ENCODE data around the gene DEPP1. TPM values are rescaled to one million over a fixed set of nuclear protein-coding genes. Genes with fewer than 3 reads are reported as not detected.

Gene DEPP1
- total and polyA plus RNA-seq, 2 of the 13 experiments (the other 11 are each of a cell fraction or from before 2014, with no cell fraction given): 14.8 to 270 TPM

- TF ChIP-seq, protein P1, sequence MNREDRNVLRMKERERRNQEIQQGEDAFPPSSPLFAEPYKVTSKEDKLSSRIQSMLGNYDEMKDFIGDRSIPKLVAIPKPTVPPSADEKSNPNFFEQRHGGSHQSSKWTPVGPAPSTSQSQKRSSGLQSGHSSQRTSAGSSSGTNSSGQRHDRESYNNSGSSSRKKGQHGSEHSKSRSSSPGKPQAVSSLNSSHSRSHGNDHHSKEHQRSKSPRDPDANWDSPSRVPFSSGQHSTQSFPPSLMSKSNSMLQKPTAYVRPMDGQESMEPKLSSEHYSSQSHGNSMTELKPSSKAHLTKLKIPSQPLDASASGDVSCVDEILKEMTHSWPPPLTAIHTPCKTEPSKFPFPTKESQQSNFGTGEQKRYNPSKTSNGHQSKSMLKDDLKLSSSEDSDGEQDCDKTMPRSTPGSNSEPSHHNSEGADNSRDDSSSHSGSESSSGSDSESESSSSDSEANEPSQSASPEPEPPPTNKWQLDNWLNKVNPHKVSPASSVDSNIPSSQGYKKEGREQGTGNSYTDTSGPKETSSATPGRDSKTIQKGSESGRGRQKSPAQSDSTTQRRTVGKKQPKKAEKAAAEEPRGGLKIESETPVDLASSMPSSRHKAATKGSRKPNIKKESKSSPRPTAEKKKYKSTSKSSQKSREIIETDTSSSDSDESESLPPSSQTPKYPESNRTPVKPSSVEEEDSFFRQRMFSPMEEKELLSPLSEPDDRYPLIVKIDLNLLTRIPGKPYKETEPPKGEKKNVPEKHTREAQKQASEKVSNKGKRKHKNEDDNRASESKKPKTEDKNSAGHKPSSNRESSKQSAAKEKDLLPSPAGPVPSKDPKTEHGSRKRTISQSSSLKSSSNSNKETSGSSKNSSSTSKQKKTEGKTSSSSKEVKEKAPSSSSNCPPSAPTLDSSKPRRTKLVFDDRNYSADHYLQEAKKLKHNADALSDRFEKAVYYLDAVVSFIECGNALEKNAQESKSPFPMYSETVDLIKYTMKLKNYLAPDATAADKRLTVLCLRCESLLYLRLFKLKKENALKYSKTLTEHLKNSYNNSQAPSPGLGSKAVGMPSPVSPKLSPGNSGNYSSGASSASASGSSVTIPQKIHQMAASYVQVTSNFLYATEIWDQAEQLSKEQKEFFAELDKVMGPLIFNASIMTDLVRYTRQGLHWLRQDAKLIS (CRISPR knock-in tag; IDR thresholded peaks at IDR 0.05): 0 out of 2 replicates have a peak, but pooled peaks have one; percentile 45
- TF ChIP-seq, protein P2, sequence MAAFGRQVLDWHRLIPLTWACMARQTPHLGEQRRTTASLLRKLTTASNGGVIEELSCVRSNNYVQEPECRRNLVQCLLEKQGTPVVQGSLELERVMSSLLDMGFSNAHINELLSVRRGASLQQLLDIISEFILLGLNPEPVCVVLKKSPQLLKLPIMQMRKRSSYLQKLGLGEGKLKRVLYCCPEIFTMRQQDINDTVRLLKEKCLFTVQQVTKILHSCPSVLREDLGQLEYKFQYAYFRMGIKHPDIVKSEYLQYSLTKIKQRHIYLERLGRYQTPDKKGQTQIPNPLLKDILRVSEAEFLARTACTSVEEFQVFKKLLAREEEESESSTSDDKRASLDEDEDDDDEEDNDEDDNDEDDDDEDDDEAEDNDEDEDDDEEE (CRISPR knock-in tag; IDR thresholded peaks at IDR 0.05): peak; percentile 96; the same call in 1 of the 2 replicates
- TF ChIP-seq ZBTB38 (CRISPR knock-in tag; IDR thresholded peaks at IDR 0.05) (peak; percentile 88), ZNF431 (CRISPR knock-in tag; IDR thresholded peaks at IDR 0.05; ENCODE audit: borderline replicate concordance, low read depth) (no peak), ZFP91 (CRISPR knock-in tag; IDR thresholded peaks at IDR 0.05; ENCODE audit: borderline replicate concordance) (peak; percentile 68), ELF4 (CRISPR knock-in tag; IDR thresholded peaks at IDR 0.05; ENCODE audit: borderline replicate concordance) (peak; percentile 65; the same call in 1 of the 2 replicates), MAF1 (CRISPR knock-in tag; IDR thresholded peaks at IDR 0.05; ENCODE audit: borderline replicate concordance) (no peak), ZNF720 (CRISPR knock-in tag; IDR thresholded peaks at IDR 0.05) (no peak), CAMTA2 (CRISPR knock-in tag; IDR thresholded peaks at IDR 0.05; ENCODE audit: borderline replicate concordance) (no peak), POLR2AphosphoS5 (IDR thresholded peaks at IDR 0.05; ENCODE audit: low read depth, low read length) (no peak), NFYC (CRISPR knock-in tag; IDR thresholded peaks at IDR 0.05) (peak; percentile 41; the same call in 1 of the 2 replicates), ZSCAN25 (CRISPR knock-in tag; IDR thresholded peaks at IDR 0.05) (peak; percentile 61; the same call in 1 of the 2 replicates), NPAS2 (CRISPR knock-in tag; IDR thresholded peaks at IDR 0.05; ENCODE audit: borderline replicate concordance) (no peak), RARG (CRISPR knock-in tag; IDR thresholded peaks at IDR 0.05; ENCODE audit: low read depth) (no peak), ZC3H4 (CRISPR knock-in tag; IDR thresholded peaks at IDR 0.05; ENCODE audit: borderline replicate concordance) (no peak), FOXC1 (CRISPR knock-in tag; IDR thresholded peaks at IDR 0.05; ENCODE audit: borderline replicate concordance) (peak; percentile 77; the same call in 1 of the 2 replicates), PBX2 (CRISPR knock-in tag; IDR thresholded peaks at IDR 0.05) (no peak), ZNF468 (CRISPR knock-in tag; IDR thresholded peaks at IDR 0.05) (no peak), GATAD2A (CRISPR knock-in tag; IDR thresholded peaks at IDR 0.05) (peak; percentile 96), ZNF644 (CRISPR knock-in tag; IDR thresholded peaks at IDR 0.05; ENCODE audit: low read depth) (peak; percentile 96; the same call in 1 of the 2 replicates), SMAD3 (CRISPR knock-in tag; IDR thresholded peaks at IDR 0.05) (peak; percentile 83)
- TF ChIP-seq, protein P3, sequence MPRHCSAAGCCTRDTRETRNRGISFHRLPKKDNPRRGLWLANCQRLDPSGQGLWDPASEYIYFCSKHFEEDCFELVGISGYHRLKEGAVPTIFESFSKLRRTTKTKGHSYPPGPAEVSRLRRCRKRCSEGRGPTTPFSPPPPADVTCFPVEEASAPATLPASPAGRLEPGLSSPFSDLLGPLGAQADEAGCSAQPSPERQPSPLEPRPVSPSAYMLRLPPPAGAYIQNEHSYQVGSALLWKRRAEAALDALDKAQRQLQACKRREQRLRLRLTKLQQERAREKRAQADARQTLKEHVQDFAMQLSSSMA (CRISPR knock-in tag; IDR thresholded peaks at IDR 0.05): peak; percentile 90; the same call in 1 of the 2 replicates
Measured at GRCh38 chr10:44935201-44935965, 43.2 kb downstream of the DEPP1 start (continued).
